Inferior parietal cortex (tissue), 1 donor: Measurements from ENCODE around the gene RHD.
"Not testable (repeated sequence)": the region's sequence is repeated elsewhere in the genome, so short reads cannot be mapped to it uniquely, and the experiment has no call there.

ENCODE experiments used
- DNase-seq: peaks from one replicate; pipeline ENCODE4 v3.0.0-alpha.2; 2016; ENCODE audit errors: extremely low spot score

RHD gene

GRCh38 chr1:25272238-25272637 is at the start of gene RHD:
TSS of gene RHD (plus strand) at chr1:25272509. CDS start at chr1:25272548, 39 bp downstream.
- not testable (repeated sequence) for DNase-seq

- DNase-seq = no peak
Observed at GRCh38 chr1:25222606-25223005, 49.7 kb upstream of the RHD start.

GRCh38 chr1:25223471-25223870 is 48.8 kb upstream of the RHD start:
- no peak for DNase-seq

- DNase-seq = peak; percentile 97
Observed at GRCh38 chr1:25232027-25232865, 40.1 kb upstream of the RHD start, which contains the start of gene SYF2. TSS of gene SYF2 (minus strand) at chr1:25232502. CDS start at chr1:25232467, 35 bp downstream.

- DNase-seq = peak; percentile 87
Observed at GRCh38 chr1:25232866-25233784, 39.2 kb upstream of the RHD start.

GRCh38 chr1:25235411-25235810 is 36.9 kb upstream of the RHD start:
- DNase-seq = not testable (repeated sequence)

- not testable (repeated sequence) for DNase-seq
Observed at GRCh38 chr1:25236261-25236660, 36.0 kb upstream of the RHD start.

GRCh38 chr1:25238046-25238445 is 34.3 kb upstream of the RHD start:
- DNase-seq = no peak

- DNase-seq = peak; percentile 86
Observed at GRCh38 chr1:25239681-25240541, 32.4 kb upstream of the RHD start.

- DNase-seq = no peak
Observed at GRCh38 chr1:25243907-25244306, 28.4 kb upstream of the RHD start.

GRCh38 chr1:25245393-25245792 is 26.9 kb upstream of the RHD start:
- no peak for DNase-seq

- no peak for DNase-seq
Observed at GRCh38 chr1:25245809-25246599, 26.3 kb upstream of the RHD start.

GRCh38 chr1:25246600-25247023 is 25.7 kb upstream of the RHD start:
- DNase-seq = no peak

GRCh38 chr1:25247024-25247828 is 25.1 kb upstream of the RHD start, which contains the start of gene RSRP1:
TSS of gene RSRP1 (minus strand) at chr1:25247454. CDS start at chr1:25246963, 491 bp downstream.
- peak; percentile 100 for DNase-seq

- DNase-seq = no peak
Observed at GRCh38 chr1:25247829-25248754, 24.2 kb upstream of the RHD start.

GRCh38 chr1:25253911-25254310 is 18.4 kb upstream of the RHD start:
- no peak for DNase-seq

- no peak for DNase-seq
Observed at GRCh38 chr1:25255706-25256577, 16.4 kb upstream of the RHD start.

- DNase-seq = no peak
Observed at GRCh38 chr1:25256578-25256965, 15.7 kb upstream of the RHD start.
